HUES48 (cell line): ENCODE measurements around the gene GAPDH.

Source experiments
- H3K27ac ChIP-seq: one replicate; pipeline ENCODE4 v1.7.0; 2013; ENCODE audit warnings: low read depth, low read length, inconsistent platforms
- H3K27me3 ChIP-seq: 2 replicates; pipeline ENCODE4 v1.6.1; 2013; ENCODE audit warnings: mild to moderate bottlenecking, low read length; ENCODE audit not compliant: control insufficient read depth, insufficient read depth
- H3K36me3 ChIP-seq: 2 replicates; pipeline ENCODE4 v1.6.1; 2013; ENCODE audit warnings: low read length; ENCODE audit not compliant: control insufficient read depth, insufficient read depth
- H3K4me1 ChIP-seq: 2 replicates; pipeline ENCODE4 v1.6.1; 2013; ENCODE audit warnings: mild to moderate bottlenecking, low read length; ENCODE audit not compliant: control insufficient read depth, insufficient read depth
- H3K4me3 ChIP-seq: 2 replicates; pipeline ENCODE4 v1.5.1; 2013; ENCODE audit warnings: mild to moderate bottlenecking, low read depth, low read length
- H3K9ac ChIP-seq: 2 replicates; pipeline ENCODE4 v1.6.1; 2013; ENCODE audit warnings: mild to moderate bottlenecking, low read depth, low read length, moderate library complexity
- H3K9me3 ChIP-seq: 2 replicates; pipeline ENCODE4 v1.6.1; 2013; ENCODE audit warnings: low read length; ENCODE audit not compliant: control insufficient read depth, insufficient read depth

GAPDH gene

DNA sequence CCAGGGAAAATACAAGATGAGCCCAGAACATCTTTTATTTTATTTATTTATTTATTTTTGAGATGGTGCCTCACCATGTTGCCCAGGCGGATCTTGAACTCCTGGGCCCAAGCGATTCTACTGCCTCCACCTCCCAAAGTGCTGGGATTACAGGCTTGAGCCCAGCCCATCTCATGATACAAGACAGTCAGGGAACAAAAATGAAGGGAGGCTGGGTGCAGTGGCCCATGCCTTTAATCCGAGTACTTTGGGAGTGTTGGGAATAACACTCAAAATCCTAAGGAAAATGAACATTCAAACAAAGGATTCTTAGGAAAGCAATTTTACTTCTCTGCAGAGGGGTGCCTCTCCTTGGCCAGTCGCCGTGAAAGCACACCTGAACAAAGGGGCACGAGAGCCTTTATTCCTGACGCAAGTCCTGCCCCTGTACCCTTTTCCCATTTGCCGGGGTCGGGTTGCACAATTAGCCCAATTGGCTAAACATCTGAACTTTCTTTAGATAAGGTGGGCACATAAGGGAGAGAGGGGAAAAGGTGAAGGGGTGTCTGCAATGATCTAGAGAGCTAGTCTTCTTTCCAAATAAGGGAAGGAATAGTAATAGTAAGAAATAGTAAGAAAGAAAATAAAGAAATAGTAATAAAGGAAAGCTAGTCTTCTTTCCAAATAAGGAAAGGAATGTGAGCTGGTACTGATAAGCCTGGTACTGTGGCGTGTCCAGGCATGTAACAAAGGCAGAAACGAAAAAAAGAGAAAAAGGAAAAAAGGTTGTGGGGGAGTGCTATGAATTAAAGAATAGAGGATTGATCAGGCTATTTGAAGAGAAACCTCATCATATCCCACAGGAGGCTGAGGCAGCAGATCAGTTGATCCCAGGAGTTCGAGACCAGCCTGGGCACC is 27.0 kb upstream of the GAPDH start:
- H3K9ac ChIP-seq: peak overlapping the region; percentile 49
- H3K9me3 ChIP-seq: no peaks in the 10 kb centered on the region
- H3K27me3 ChIP-seq: no peaks in the 10 kb centered on the region
- H3K4me3 ChIP-seq: no peak overlapping the region
- peaks cover 8% of the 10 kb centered on the region; the same call in 1 of the 2 replicates for H3K4me1 ChIP-seq
- H3K27ac ChIP-seq: no peak overlapping the region
- H3K36me3 ChIP-seq: peaks cover 65% of the 10 kb centered on the region

DNA sequence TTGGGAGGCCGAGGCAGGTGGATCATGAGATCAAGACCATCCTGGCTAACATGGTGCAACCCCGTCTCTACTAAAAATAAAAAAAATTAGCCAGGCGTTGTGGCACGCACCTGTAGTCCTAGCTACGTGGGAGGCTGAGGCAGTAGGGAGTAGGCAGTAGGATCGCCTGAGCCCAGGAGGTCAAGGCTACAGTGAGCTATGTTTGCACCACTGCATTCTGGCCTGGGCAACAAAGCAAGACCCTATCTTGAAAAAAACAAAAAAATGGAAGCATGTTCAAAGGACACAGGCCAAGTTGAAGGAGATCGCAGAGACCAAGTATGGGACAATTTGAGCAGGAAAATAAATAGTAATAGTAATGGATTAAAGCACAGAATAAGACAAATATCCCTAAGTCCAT is 26.2 kb upstream of the GAPDH start:
- Histone ChIP-seq H3K36me3 (peaks cover 69% of the 10 kb centered on the region), H3K27ac (no peak overlapping the region), H3K4me1 (peaks cover 8% of the 10 kb centered on the region; the same call in 1 of the 2 replicates), H3K4me3 (no peak overlapping the region), H3K27me3 (no peaks in the 10 kb centered on the region), H3K9me3 (no peaks in the 10 kb centered on the region), H3K9ac (no peak overlapping the region)

DNA sequence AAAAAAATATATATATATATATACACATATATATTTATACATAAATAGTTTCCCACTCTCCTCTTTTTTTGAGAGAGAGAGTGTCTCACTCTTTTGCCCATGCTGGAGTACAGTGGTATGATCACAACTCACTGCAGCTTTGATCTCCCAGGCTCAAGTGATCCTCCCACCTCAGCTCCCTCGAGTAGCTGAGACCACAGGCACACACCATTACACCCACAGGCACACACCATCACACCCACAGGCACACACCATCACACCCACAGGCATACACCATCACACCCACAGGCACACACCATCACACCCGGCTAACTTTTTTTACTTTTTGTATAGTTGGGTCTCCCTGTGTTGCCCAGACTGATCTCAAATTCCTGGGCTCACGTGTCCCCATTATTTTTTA is 14.1 kb upstream of the GAPDH start:
- no peak overlapping the region for H3K27ac ChIP-seq
- H3K4me3 ChIP-seq: no peak overlapping the region
- no peaks in the 10 kb centered on the region for H3K9me3 ChIP-seq
- H3K36me3 ChIP-seq: peaks cover 92% of the 10 kb centered on the region
- no peak overlapping the region for H3K9ac ChIP-seq
- no peaks in the 10 kb centered on the region for H3K27me3 ChIP-seq
- no peaks in the 10 kb centered on the region for H3K4me1 ChIP-seq

DNA sequence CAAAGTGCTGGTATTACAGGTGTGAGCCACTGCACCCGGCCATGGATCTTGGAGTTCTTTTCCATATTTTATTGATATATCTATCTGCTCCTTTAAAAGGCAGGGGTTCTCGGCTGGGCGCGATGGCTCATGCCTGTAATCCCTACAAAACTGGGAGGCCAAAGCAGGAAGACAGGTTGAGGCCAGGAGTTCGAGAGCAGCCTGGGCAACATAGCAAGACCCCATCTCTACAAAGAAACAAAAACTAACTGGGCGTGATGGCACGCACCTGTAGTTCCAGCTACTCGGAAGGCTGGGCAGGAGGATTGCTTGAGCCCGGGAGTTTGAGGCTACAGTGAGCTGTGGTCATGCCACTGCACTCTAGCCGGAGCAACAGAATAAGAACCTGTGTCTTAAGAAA is 12.1 kb upstream of the GAPDH start:
- no peak overlapping the region for H3K4me3 ChIP-seq
- H3K36me3 ChIP-seq: peaks cover 94% of the 10 kb centered on the region
- H3K27me3 ChIP-seq: no peaks in the 10 kb centered on the region
- H3K27ac ChIP-seq: no peak overlapping the region
- no peaks in the 10 kb centered on the region for H3K9me3 ChIP-seq
- no peak overlapping the region for H3K9ac ChIP-seq
- H3K4me1 ChIP-seq: no peaks in the 10 kb centered on the region

DNA sequence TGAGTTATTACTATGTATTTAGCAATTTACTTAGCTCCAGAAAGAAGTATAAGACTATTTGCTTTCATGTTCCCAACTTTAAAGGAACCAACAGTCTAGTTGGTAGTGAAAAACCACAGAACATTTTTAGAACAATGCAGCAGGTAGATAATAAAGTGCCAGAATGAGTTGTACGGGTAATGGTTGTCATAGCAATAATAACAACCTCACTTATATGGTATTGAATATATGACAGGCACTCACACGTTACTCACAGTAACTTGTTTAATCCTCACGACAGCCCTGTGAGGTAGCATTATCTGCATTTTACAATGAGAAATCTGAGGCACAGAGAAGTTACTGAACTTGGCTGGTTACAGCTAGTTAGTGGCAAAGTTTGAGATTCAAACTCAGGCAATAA is 10.6 kb upstream of the GAPDH start:
- H3K4me1 ChIP-seq: no peaks in the 10 kb centered on the region
- no peak overlapping the region for H3K9ac ChIP-seq
- no peak overlapping the region for H3K4me3 ChIP-seq
- H3K36me3 ChIP-seq: peaks cover 98% of the 10 kb centered on the region
- H3K27ac ChIP-seq: no peak overlapping the region
- no peaks in the 10 kb centered on the region for H3K27me3 ChIP-seq
- H3K9me3 ChIP-seq: no peaks in the 10 kb centered on the region

DNA sequence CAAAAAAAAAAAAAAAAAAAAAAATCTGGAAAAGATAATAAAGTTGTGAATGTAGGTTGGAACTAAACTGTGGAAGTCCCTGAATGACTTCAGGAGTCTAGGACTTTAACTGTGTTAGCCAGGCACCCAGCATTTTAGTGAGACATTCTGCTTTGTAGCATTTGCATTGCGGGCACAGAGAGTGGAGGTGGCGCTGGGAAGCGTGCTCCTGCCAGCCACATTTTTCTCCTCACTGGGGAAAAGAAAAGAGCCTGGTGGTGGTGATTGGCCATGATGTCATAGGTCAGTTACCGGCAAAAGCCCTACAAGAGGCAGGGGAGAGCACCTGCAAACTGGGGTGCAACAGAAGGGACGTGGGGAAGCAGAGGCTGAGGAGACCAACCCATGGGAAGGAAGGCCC is 9.7 kb upstream of the GAPDH start:
- H3K27me3 ChIP-seq: no peaks in the 10 kb centered on the region
- no peak overlapping the region for H3K9ac ChIP-seq
- no peaks in the 10 kb centered on the region for H3K4me1 ChIP-seq
- no peaks in the 10 kb centered on the region for H3K9me3 ChIP-seq
- no peak overlapping the region for H3K4me3 ChIP-seq
- peaks cover 100% of the 10 kb centered on the region for H3K36me3 ChIP-seq
- no peak overlapping the region for H3K27ac ChIP-seq

DNA sequence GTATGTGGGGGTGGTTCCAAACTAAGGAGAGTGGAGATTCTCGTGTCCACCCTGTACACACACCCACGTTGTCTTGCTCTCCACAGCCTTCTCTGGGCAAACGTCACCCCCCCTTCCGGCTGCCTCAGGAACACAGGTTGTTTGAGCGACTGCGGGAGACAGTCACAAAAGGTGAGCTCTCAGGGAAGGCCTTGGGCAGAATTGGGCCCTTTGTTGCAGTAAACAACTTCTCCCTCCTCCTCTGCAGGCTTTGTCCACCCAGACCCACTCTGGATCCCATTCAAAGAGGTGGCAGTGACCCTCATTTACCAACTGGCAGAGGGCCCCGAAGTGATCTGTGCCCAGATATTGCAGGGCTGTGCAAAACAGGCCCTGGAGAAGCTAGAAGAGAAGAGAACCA is 8.1 kb upstream of the GAPDH start:
- no peak overlapping the region for H3K4me3 ChIP-seq
- H3K9ac ChIP-seq: no peak overlapping the region
- H3K9me3 ChIP-seq: no peaks in the 10 kb centered on the region
- no peaks in the 10 kb centered on the region for H3K4me1 ChIP-seq
- H3K36me3 ChIP-seq: peaks cover 100% of the 10 kb centered on the region
- H3K27ac ChIP-seq: no peak overlapping the region
- H3K27me3 ChIP-seq: no peaks in the 10 kb centered on the region

DNA sequence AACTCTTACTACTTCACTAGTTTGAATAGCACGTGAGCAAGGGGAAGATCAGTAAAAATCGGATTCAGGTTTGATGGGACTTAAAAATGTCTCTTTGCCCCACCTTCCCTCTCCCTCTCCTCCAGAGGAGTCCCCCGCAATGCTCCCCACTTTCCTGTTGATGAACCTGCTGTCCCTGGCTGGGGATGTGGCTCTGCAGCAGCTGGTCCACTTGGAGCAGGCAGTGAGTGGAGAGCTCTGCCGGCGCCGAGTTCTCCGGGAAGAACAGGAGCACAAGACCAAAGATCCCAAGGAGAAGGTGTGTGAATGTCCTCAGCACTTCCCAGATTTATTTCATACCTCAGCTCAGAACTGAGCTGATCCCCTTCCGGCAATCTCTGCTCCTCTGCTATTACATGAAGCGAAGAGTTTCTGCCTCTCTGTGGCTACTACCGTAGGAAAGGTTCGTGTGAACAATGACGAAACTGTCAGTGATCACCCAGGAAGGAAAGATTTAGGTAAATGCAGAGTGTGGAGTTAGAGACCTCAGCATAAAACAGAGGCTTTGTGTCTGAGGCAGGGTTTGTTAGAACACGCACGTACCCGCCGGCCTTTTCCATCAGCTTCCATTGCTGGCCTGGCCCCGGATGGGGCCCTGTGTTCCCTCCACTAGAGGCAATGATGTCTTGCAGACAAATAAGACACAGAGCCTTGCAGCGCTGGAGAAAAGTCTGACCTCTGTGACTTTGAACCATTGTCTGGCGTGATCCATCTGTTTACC is 7.4 kb upstream of the GAPDH start:
- H3K9ac ChIP-seq: no peak overlapping the region
- no peaks in the 10 kb centered on the region for H3K9me3 ChIP-seq
- H3K27me3 ChIP-seq: no peaks in the 10 kb centered on the region
- peaks cover 100% of the 10 kb centered on the region for H3K36me3 ChIP-seq
- H3K27ac ChIP-seq: no peak overlapping the region
- H3K4me3 ChIP-seq: no peak overlapping the region
- peaks cover 3% of the 10 kb centered on the region for H3K4me1 ChIP-seq

DNA sequence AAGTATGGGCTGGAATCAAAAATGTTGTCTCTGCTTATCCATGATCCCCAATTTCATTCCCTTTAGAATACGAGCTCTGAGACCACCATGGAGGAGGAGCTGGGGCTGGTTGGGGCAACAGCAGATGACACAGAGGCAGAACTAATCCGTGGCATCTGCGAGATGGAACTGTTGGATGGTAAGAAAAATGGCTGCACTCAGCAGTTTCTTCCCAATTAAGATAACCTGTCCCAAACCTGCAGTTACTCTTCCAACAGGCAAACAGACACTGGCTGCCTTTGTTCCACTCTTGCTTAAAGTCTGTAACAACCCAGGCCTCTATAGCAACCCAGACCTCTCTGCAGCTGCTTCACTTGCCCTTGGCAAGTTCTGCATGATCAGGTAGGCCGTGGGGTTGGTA is 6.6 kb upstream of the GAPDH start:
- Histone ChIP-seq H3K4me1 (peaks cover 11% of the 10 kb centered on the region), H3K27ac (no peak overlapping the region), H3K9ac (no peak overlapping the region), H3K4me3 (no peak overlapping the region), H3K36me3 (peaks cover 98% of the 10 kb centered on the region), H3K9me3 (no peaks in the 10 kb centered on the region), H3K27me3 (no peaks in the 10 kb centered on the region)

DNA sequence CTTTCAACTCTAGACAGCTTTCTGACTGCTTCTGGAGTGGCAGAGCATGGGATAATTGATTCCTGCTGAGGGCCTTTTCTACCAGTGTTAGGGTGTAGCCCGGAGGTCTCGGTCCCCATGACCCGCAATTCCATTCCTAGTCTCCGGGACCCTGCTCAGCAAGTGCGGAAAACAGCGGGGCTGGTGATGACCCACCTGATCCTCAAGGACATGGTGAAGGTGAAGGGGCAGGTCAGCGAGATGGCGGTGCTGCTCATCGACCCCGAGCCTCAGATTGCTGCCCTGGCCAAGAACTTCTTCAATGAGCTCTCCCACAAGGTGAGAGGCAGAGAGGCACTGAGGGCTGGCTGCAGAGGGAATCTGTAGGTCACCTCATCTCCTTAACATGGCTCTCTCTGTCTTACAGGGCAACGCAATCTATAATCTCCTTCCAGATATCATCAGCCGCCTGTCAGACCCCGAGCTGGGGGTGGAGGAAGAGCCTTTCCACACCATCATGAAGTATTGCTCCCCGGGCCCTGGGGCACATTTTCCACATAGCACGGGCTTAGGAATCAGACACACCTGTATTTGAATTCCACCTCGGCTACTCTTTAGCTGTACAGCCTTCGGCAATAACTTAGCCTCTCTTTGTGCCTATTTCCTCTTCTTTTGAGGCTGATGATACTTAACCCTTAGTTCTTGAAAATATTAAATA is 5.6 kb upstream of the GAPDH start:
- peaks cover 13% of the 10 kb centered on the region for H3K4me1 ChIP-seq
- no peaks in the 10 kb centered on the region for H3K27me3 ChIP-seq
- peaks cover 88% of the 10 kb centered on the region for H3K36me3 ChIP-seq
- H3K9ac ChIP-seq: no peak overlapping the region
- no peaks in the 10 kb centered on the region for H3K9me3 ChIP-seq
- no peak overlapping the region for H3K27ac ChIP-seq
- no peak overlapping the region for H3K4me3 ChIP-seq
